Retinal pigment epithelial cell (primary cell): ENCODE results near the gene BRSK2.

Experiments used
- DNase-seq: peaks from one replicate; pipeline ENCODE4 v3.0.0-alpha.2; 2010; ENCODE audit warnings: low read depth
- H3K4me3 ChIP-seq: 2 replicates; pipeline ENCODE4 v1.5.1; 2011; ENCODE audit warnings: mild to moderate bottlenecking, low read length, control low read depth, moderate library complexity
- CTCF ChIP-seq: conservative IDR thresholded peaks from 2 replicates; pipeline ENCODE4 v1.5.1; 2011; ENCODE audit warnings: low read depth, low read length, control low read depth, inconsistent platforms

The BRSK2 gene

GRCh38 chr11:1460986-1461825, 71.5 kb downstream of the BRSK2 start:
- H3K4me3 ChIP-seq: no peak overlapping the region
- DNase-seq: no peak
- no peak for TF ChIP-seq CTCF

GRCh38 chr11:1461826-1462697, 72.3 kb downstream of the BRSK2 start:
- TF ChIP-seq CTCF: no peak
- no peak overlapping the region for H3K4me3 ChIP-seq
- DNase-seq: no peak

GRCh38 chr11:1462698-1462975, 72.9 kb downstream of the BRSK2 start:
- no peak for TF ChIP-seq CTCF
- DNase-seq: no peak
- H3K4me3 ChIP-seq: no peak overlapping the region

- TF ChIP-seq CTCF: no peak
- no peak overlapping the region for H3K4me3 ChIP-seq
- no peak for DNase-seq
Observed at GRCh38 chr11:1463056-1463455, 73.3 kb downstream of the BRSK2 start.

- no peak overlapping the region for H3K4me3 ChIP-seq
- no peak for DNase-seq
- TF ChIP-seq CTCF: no peak
Observed at GRCh38 chr11:1466784-1467183, 77.0 kb downstream of the BRSK2 start.

- TF ChIP-seq CTCF: no peak
- DNase-seq: no peak
- no peak overlapping the region for H3K4me3 ChIP-seq
Observed at GRCh38 chr11:1467270-1467669, 77.5 kb downstream of the BRSK2 start.
